Measurements from ENCODE around the gene ABCD2. TPM values are rescaled to one million over a fixed set of nuclear protein-coding genes. Genes with fewer than 3 reads are reported as not detected.

The ABCD2 gene
- total and polyA plus RNA-seq, 9 of the 15 experiments (the other 6 are each of a cell fraction or from before 2014, with no cell fraction given): 0.01 to 0.08 (median 0.04) TPM; not detected in 3

DNA sequence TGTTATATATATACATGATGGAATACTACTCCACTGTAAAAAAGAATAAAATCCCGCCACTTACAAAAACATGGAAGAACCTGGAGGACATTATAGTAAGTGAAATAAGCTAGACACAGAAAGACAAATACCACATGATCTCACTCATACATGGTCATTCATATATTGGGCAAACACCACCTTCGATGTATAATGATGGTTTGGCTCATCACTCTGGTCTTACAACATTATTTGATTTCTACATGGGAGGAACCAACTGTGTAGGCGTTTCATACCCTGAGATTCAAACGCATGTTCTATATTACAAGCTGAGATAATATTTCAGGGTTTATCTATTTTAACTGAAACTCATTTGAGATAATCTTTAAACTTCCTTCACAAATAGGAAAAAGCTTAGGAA lies 48.3 kb downstream of the ABCD2 start:
- ATAC-seq (no peak), FAIRE-seq (no peak), DNase-seq (ENCODE audit: extremely low read depth in 1 of 4, low spot score in 3 of 4) (no peak)
- H3K9me1 ChIP-seq (ENCODE audit: control insufficient read depth, insufficient read depth, low read length): no peaks in the 10 kb centered on the region
- CTCF ChIA-PET (ENCODE audit: low intra/inter-chr PET ratio): no interaction called here
- H3K27ac ChIP-seq (ENCODE audit: extremely low read depth, low read depth, low read length): no peak overlapping the region
- no peaks in the 10 kb centered on the region for H3K27me3 ChIP-seq (ENCODE audit: control insufficient read depth in 2 of 2, insufficient read depth in 2 of 2, low read length in 2 of 2)
- in situ Hi-C loops (cut with MboI) (no loop called here), intact Hi-C loops (cut with micrococcal nuclease) (no loop called here)
- no peaks in the 10 kb centered on the region for H3K79me2 ChIP-seq (ENCODE audit: control insufficient read depth, insufficient read depth, low read length)
- no TSS peak for BruUV-seq (replicated peaks)
- H3K4me2 ChIP-seq (ENCODE audit: insufficient read depth, low read length): no peak overlapping the region
- no peak overlapping the region for H2AFZ ChIP-seq (ENCODE audit: low read depth, low read length)
- no peaks in the 10 kb centered on the region for H3K9me3 ChIP-seq (replicated peaks; ENCODE audit: control insufficient read depth, insufficient read depth, low read depth, low read length)
- no peaks in the 10 kb centered on the region for H3K4me1 ChIP-seq (replicated peaks in 1 of 2; ENCODE audit: control insufficient read depth in 2 of 2, insufficient read depth in 2 of 2, low read length in 2 of 2)
- TF ChIP-seq ATF3 (IDR thresholded peaks at IDR 0.05) (no peak), ATF3 (CRISPR knock-in tag; conservative IDR thresholded peaks at IDR 0.05) (no peak), ZNF174 (CRISPR knock-in tag; IDR thresholded peaks at IDR 0.05) (no peak)
- H3K36me3 ChIP-seq (ENCODE audit: control insufficient read depth, insufficient read depth, low read length): no peaks in the 10 kb centered on the region
- WGBS (ENCODE audit: insufficient coverage, low coverage, missing lambda C conversion rate): 1% methylated on average over 4 of the region's 4 CpGs
- no peaks in the 10 kb centered on the region for H4K20me1 ChIP-seq (replicated peaks; ENCODE audit: control insufficient read depth, insufficient read depth, low read length)
- no peak overlapping the region for H3K9ac ChIP-seq (ENCODE audit: insufficient read depth in 1 of 2, low read depth in 2 of 2, low read length in 2 of 2)
- H3K4me3 ChIP-seq: no peak overlapping the region
- POLR2A ChIA-PET: interaction anchor here (0.6 to 0.7 kb wide), 2 partner anchors 12 to 51 kb away, joined by 3 read pairs; no protein-coding TSS in a partner anchor

DNA sequence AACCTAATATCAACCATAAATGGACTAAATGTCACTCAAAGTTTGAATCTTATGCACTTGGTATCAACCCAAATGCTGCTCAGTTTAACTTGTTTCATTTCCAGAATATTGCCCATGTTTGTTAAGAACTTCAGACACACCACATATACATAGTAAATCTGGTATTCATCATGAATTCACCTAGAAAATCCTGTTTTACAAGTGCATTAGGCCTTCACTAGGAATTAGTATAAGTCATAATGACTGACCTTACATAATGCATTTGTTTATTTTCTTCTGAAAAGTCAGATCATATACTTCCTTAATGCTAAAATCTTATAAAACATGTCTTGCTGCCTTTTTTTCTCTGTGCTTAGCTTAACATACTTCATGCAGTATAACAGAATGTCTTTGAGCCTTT lies 66.1 kb downstream of the ABCD2 start:
- Histone ChIP-seq H3K27me3 (ENCODE audit: control insufficient read depth in 2 of 2, insufficient read depth in 2 of 2, low read length in 2 of 2) (no peaks in the 10 kb centered on the region), H3K9ac (ENCODE audit: insufficient read depth in 1 of 2, low read depth in 2 of 2, low read length in 2 of 2) (no peak overlapping the region), H3K27ac (ENCODE audit: extremely low read depth, low read depth, low read length) (no peak overlapping the region), H4K20me1 (replicated peaks; ENCODE audit: control insufficient read depth, insufficient read depth, low read length) (no peaks in the 10 kb centered on the region), H3K9me1 (ENCODE audit: control insufficient read depth, insufficient read depth, low read length) (no peaks in the 10 kb centered on the region), H2AFZ (ENCODE audit: low read depth, low read length) (no peak overlapping the region), H3K36me3 (ENCODE audit: control insufficient read depth, insufficient read depth, low read length) (no peaks in the 10 kb centered on the region), H3K79me2 (ENCODE audit: control insufficient read depth, insufficient read depth, low read length) (no peaks in the 10 kb centered on the region), H3K9me3 (replicated peaks; ENCODE audit: control insufficient read depth, insufficient read depth, low read depth, low read length) (no peaks in the 10 kb centered on the region), H3K4me2 (ENCODE audit: insufficient read depth, low read length) (no peak overlapping the region), H3K4me1 (replicated peaks in 1 of 2; ENCODE audit: control insufficient read depth in 2 of 2, insufficient read depth in 2 of 2, low read length in 2 of 2) (no peaks in the 10 kb centered on the region), H3K4me3 (no peak overlapping the region)
- in situ Hi-C loops (cut with MboI): no loop called here
- ATAC-seq: no peak
- POLR2A ChIA-PET: no interaction called here
- intact Hi-C loops (cut with micrococcal nuclease): no loop called here
- FAIRE-seq: no peak
- no TSS peak for BruUV-seq (replicated peaks)
- CTCF ChIA-PET (ENCODE audit: low intra/inter-chr PET ratio): no interaction called here
- no peak for DNase-seq (ENCODE audit: extremely low read depth in 1 of 4, low spot score in 3 of 4)
- no peak for TF ChIP-seq SLC30A9 (CRISPR knock-in tag; IDR thresholded peaks at IDR 0.05)
- no peak for TF ChIP-seq KDM2B (CRISPR knock-in tag; IDR thresholded peaks at IDR 0.05)
- TF ChIP-seq MTA1 (IDR thresholded peaks at IDR 0.05; ENCODE audit: borderline replicate concordance): no peak
- no peak for TF ChIP-seq ZNF282 (CRISPR knock-in tag; IDR thresholded peaks at IDR 0.05)
- no peak for TF ChIP-seq NFXL1 (CRISPR knock-in tag; IDR thresholded peaks at IDR 0.05)
- TF ChIP-seq, protein P1, sequence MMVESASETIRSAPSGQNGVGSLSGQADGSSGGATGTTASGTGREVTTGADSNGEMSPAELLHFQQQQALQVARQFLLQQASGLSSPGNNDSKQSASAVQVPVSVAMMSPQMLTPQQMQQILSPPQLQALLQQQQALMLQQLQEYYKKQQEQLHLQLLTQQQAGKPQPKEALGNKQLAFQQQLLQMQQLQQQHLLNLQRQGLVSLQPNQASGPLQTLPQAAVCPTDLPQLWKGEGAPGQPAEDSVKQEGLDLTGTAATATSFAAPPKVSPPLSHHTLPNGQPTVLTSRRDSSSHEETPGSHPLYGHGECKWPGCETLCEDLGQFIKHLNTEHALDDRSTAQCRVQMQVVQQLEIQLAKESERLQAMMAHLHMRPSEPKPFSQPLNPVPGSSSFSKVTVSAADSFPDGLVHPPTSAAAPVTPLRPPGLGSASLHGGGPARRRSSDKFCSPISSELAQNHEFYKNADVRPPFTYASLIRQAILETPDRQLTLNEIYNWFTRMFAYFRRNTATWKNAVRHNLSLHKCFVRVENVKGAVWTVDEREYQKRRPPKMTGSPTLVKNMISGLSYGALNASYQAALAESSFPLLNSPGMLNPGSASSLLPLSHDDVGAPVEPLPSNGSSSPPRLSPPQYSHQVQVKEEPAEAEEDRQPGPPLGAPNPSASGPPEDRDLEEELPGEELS (CRISPR knock-in tag; IDR thresholded peaks at IDR 0.05; ENCODE audit: borderline replicate concordance): no peak
- TF ChIP-seq, protein P2, sequence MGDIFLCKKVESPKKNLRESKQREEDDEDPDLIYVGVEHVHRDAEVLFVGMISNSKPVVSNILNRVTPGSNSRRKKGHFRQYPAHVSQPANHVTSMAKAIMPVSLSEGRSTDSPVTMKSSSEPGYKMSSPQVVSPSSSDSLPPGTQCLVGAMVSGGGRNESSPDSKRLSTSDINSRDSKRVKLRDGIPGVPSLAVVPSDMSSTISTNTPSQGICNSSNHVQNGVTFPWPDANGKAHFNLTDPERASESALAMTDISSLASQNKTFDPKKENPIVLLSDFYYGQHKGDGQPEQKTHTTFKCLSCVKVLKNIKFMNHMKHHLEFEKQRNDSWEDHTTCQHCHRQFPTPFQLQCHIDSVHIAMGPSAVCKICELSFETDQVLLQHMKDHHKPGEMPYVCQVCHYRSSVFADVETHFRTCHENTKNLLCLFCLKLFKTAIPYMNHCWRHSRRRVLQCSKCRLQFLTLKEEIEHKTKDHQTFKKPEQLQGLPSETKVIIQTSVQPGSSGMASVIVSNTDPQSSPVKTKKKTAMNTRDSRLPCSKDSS (IDR thresholded peaks at IDR 0.05; ENCODE audit: low read depth, partially characterized antibody): no peak
- TF ChIP-seq NUFIP1 (IDR thresholded peaks at IDR 0.05; ENCODE audit: partially characterized antibody): no peak
- TF ChIP-seq RB1 (IDR thresholded peaks at IDR 0.05; ENCODE audit: low read depth): no peak
- no peak for TF ChIP-seq CSDE1 (IDR thresholded peaks at IDR 0.05)
- TF ChIP-seq, protein P3, sequence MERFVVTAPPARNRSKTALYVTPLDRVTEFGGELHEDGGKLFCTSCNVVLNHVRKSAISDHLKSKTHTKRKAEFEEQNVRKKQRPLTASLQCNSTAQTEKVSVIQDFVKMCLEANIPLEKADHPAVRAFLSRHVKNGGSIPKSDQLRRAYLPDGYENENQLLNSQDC (CRISPR knock-in tag; IDR thresholded peaks at IDR 0.05): no peak
